Measurements from ENCODE around the gene SEC23IP.
A peak's percentile ranks its signal among the peaks of the same experiment; 100 is the strongest.
"Not testable (repeated sequence)": the region's sequence is repeated elsewhere in the genome, so short reads cannot be mapped to it uniquely, and the experiment has no call there.

SEC23IP gene

DNA sequence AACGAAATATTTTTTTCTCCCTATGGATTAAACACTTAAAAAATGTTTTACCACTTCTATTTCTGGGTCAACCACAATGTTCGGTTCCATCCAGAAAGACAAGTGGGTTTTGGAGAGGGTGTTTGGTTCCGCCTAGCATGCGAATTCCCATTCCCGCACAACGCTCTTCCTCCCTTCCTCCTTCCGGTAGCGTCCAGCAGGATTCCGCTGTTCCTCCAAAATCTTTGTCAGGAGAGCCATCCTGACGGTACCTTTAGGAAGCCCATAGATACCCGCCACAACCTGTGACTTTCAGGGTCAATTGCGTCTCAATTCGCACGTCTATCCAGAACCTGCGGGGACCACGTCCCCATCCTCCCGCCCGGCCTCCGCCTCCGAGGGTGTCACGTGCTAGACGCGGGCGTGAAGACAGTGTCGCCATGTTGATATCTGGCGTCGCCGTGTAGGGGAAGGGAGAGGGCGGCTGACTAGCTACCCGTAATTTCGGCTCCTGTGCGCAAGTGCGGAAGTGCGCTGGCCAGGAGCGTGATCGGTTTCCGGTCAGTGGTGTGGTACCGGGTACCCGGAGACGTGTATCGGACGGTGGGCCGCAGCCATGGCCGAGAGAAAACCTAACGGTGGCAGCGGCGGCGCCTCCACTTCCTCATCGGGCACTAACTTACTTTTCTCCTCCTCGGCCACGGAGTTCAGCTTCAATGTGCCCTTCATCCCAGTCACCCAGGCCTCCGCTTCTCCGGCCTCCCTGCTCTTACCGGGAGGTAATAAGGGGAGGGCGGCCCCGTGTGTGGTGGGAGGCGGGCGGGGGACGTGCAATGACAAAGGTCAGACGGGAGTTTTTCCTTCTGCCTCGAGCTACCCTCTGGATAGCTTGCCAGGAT is at the start of gene SEC23IP:
SEC23IP (plus strand) TSS at position 543 of the 878 bp plus-strand sequence; CDS start at position 596, 53 bp downstream.
- DNase-seq: peak; percentile 95

GRCh38 chr10:119845656-119846055 is 46.9 kb upstream of the SEC23IP start:
- no peak for DNase-seq

GRCh38 chr10:119849031-119849789 is 43.3 kb upstream of the SEC23IP start:
- DNase-seq: no peak

DNA sequence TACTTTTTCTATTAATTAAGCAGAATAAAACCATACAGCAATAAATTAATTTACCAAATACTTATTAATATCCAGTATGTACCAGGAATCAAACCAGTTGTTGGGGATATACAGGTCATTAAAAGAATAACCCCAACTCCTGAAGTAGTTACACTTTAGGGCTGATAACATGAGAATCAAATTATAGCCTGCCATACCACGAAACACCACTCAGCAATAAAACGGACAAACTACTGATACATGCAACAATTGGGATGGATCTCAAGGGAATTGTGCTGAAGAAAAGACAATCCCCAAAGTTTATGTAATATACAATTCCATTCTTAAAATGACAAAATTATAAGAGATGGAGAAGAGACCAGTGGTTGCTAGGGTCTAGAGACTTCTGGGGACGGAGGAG is 42.6 kb upstream of the SEC23IP start:
- DNase-seq: no peak

- DNase-seq: no peak
Measured at GRCh38 chr10:119852277-119852676, 40.3 kb upstream of the SEC23IP start.

- no peak for DNase-seq
Measured at GRCh38 chr10:119852822-119853221, 39.7 kb upstream of the SEC23IP start.

- DNase-seq: no peak
Measured at GRCh38 chr10:119853574-119853973, 39.0 kb upstream of the SEC23IP start.

GRCh38 chr10:119858063-119858462 is 34.5 kb upstream of the SEC23IP start:
- DNase-seq: no peak

GRCh38 chr10:119859420-119860258 is 32.9 kb upstream of the SEC23IP start:
- peak; percentile 18 for DNase-seq

DNA sequence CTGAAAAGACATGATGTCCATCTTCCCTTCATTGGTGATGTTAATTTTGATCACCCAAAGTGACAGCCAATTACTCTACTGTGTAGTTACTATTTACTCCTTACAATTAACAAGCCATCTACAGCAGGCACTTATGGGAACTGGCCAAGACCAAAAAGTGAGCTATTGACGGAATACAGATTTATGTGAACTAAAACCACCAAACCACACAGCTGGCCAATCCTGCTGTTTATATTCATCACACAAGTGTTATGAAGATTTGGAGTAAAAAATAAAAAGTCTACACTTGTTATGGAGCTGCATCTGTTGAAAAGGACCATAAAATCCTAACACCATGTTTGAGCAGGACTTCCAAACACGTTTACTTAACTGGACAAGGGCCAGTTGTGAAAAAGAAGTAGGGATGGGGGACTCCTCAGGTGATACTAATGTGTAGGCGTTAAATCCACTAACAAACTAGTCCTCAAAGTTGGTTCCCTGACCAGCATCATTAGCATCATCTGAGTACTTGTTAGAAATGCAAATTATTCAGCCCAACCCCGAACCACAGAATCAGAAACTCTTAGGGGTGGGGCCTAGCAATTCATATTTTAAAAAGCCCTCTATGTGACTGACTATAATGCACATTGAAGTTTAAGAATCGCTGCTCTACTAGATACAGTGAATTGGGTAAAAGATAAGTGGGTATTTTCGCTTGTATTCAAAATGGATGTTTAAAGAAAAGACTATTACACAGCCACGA is 31.5 kb upstream of the SEC23IP start:
- no peak for DNase-seq

GRCh38 chr10:119862524-119862923 is 30.0 kb upstream of the SEC23IP start:
- no peak for DNase-seq

DNA sequence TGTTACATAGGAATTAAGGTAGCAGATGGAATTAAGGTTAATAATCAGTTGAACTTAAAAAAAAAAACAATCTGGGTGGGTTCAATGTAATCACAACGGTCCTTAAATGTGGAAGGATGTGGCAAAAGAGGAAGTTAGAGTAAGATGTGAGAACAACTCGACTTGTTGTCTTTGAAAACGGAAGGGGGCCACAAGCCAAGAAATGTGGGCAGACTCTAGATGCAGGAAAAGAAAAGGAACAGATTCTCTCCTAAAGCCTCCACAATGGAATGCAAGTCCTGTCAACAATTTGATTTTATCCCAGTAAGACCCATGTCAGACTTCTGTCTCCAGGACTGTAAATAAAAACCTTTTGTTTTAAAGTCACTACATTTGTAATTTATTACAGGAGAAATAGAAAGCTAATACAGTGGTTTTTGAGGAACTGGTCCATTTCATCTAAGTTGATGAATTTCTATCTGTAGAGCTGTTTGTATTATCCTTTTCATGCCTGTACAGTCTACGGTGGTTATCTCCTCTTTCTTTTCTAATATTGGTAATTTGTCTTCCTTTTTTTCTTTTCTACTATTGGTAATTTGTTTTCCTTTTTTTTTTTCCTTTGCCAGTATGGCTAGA is 28.5 kb upstream of the SEC23IP start:
- no peak for DNase-seq

GRCh38 chr10:119865699-119866240 is 26.8 kb upstream of the SEC23IP start:
- DNase-seq: no peak

GRCh38 chr10:119867317-119867716 is 25.2 kb upstream of the SEC23IP start:
- no peak for DNase-seq

DNA sequence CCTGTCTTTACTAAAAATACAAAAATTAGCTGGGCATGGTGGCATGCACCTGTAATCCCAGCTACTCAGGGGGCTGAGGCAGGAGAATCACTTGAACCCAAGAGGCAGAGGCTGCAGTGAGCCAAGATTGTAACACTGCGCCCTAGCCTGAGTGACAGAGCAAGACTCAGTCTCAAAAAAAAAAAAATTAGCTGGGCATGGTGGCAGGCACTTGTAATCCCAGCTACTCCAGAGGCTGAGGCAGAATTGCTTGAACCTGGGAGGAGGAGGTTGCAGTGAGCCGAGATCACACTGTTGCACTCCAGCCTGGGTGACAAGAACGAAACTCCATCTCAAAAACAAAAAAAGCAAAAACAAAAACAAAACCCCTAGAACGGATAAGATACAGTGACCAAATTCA is 23.1 kb upstream of the SEC23IP start:
- DNase-seq: not testable (repeated sequence)

GRCh38 chr10:119871881-119872609 is 20.5 kb upstream of the SEC23IP start:
- DNase-seq: peak; percentile 65

DNA sequence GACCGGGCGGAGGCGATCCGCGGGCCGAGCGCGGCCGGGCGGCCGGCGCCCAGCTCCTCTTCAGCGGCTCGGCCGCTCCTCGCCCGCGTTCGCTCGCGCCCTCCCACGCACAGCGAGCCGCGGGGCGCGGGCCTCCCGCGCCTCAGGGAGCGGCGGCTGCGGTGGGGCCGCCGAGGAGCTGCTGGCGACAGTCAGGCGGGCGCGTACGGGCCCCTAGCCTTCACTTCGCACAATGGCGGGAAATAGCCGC is 20.0 kb upstream of the SEC23IP start, which contains the start of gene MCMBP:
MCMBP (minus strand) TSS at position 234 of the 250 bp plus-strand sequence. CDS start 259 bp downstream, outside the sequence.
- no peak for DNase-seq

GRCh38 chr10:119872860-119873681 is 19.5 kb upstream of the SEC23IP start:
- peak; percentile 95 for DNase-seq

DNA sequence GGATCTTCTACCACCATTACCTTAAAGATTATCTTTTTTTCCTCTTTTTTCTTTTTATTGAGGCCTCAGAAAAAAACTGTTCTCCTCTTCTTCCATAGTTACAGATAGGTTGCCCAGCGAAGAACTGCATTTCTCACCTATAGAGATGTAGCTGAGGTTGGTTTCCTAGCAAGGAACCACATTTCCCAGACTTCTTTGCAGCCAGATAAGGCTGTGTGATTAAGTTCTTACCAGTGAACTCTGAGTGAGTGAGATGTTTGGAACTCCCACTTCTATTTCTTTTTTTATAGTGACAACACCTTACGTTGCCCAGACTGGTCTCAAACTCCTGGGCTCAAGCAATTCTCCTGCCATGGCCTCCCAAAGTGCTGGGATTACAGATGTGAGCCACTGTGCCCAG is 14.0 kb upstream of the SEC23IP start:
- no peak for DNase-seq
